ENCODE data around the gene HOXB2.
"Not testable (repeated sequence)": the region's sequence is repeated elsewhere in the genome, so short reads cannot be mapped to it uniquely, and the experiment has no call there.

Gene HOXB2

DNA sequence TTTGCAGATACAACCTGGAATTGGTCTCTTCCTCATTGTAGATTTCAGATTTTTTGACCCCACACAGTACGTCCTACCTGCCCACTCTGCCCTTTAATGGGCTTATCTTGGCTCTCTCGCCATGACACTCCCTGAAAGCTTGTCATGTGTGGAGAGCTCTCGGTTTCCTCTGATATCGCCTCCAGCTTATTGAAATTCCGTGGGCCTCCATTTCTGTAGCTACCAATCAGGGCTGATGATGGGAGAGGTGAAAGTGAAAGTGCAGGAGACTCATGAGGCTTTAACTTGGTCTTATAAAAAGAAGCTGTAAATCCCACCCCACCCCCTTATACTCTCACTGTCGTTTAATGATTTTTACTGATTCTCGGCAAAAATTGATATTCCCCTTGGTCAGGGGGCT, 31.8 kb downstream of the HOXB2 start:
- no peak for FAIRE-seq

DNA sequence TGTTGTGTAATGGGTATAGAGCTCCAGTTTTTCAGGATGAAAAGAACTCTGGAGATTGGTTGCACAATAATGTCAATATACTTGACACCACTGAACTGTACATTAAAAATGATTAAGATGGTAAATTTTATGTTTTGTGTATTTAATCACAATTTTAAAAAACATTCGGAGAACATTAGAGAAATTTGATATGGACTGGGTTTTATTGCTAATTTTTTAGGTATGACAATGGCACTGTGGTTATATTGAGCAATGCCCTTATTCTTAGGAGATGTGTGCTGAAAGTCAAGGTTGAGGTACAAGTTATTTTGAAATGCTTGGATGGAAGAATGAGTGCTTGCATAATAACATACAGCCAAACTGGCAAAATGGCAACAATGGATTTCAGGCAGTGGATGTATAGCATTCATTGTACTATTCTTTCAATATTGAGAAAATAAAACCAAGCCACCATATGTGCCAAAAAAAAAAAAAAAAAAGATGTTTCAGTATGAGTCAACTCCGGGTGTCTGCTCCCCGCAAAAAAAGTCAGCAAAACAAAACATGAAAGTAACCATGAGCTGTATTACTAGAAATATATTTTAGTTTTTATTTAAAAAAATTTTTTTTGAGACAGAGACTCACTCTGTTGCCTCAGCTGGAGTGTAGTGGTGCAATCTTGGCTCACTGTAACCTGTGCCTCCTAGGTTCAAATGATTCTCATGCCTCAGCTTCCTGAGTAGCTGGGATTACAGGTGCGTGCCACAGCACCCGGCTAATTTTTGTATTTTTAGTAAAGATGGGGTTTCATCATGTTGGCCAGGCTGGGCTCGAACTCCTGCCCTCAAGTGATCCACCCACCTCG, 33.9 kb downstream of the HOXB2 start:
- FAIRE-seq: no peak

DNA sequence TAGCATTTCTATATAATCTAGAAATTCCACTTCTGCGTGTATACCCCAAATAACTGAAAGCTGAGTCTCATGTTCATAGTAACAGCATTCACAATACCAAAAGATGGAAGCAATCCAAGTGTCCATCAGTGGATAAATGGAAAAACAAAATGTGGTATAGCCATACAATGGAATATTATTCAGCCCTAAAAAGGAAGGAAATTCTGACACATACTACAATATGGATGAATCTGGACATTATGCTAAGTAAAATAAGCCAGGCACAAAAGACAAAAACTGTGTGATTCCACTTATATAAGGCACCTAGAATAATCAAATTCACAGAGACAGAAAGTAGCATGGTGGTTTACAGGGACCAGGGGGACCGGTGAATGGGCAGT, 34.5 kb downstream of the HOXB2 start:
- FAIRE-seq: no peak

DNA sequence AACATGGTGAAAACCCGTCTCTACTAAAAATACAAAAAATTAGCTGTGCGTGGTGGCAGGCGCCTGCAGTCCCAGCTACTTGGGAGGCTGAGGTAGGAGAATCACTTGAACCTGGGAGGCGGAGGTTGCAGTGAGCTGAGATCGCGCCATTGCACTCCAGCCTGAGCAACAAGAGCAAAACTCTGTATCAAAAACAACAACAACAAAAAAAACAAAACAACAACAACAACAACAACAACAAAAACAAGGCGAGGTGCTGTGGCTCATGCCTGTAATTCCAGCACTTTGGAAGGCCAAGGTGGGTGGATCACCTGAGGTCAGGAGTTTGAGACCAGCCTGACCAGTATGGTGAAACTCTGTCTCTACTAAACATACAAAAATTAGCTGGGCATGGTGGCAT, 35.2 kb downstream of the HOXB2 start:
- FAIRE-seq: not testable (repeated sequence)

DNA sequence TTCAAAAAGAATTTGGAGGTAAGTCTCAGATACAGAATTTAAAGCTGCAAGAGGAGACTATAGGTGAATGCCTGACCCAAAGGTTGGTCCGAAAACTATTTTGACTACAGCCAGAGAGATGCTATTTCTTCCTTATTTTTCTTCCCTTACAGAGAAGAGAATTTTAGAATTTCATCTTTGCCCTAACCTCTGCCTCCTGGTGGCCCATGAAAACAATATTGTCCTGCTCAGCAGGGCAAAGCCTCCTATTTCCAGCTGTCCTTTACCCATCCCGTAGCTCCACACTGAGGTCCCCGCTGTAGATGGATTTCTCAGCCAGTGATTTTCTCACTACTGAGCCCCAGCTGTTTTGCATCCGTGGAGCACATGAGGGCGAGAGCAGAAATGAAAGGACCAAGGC, 38.7 kb downstream of the HOXB2 start:
- FAIRE-seq: no peak

DNA sequence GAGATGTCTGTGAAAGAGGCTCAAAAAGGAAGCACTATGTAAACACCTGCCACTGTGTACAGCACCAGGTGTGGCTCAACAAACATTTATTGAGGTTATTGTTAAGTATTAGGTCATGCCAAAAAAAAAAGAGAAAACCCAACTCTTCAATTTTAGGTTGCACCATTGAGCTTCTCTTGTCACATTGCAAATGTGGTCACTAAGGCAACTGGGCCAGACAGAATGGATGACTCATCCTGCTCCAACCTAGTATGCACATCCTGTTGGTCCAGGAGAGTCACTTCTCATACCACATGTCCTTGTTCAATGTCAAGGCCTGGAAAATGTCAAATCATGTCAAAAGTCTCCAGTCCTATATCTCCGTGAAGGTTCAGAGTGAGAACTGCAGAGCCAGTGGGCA, 39.1 kb downstream of the HOXB2 start:
- no peak for FAIRE-seq

DNA sequence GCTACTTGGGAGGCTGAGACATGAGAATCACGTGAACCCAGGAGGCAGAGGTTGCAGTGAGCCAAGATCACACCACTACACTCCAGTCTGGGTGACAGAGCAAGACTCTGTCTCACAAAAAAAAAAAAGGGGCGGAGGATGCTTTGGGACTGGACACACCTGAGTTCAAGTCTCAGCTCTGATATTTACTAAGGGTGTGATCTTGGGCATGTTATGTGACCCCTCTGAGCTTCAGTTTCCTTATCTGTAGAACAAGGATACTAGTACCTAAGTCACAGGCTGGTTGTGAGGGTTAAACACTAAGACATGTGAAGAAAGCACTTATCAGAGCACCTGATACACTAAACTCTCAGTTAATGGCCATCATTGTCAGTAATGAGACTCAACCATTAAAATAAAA, 40.0 kb downstream of the HOXB2 start:
- no peak for FAIRE-seq

DNA sequence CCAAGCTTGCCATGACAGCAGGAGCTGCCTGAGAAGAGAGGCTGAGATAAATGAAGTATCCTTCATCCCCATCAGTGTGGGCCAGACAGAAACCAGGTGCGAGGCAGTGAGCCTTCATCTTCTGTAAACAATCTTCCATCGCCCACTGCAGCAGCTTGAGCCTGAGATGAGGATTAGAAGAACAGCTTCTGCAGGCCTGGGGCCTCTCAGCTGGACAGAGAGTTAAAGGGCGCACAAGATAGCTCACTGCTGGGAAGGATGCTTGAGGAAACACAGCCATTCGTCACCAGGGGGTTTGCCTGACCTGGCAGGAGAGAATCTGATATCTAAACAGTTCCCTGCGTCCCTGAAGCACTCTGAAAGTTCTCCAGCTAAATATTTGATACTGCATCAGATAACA, 41.2 kb downstream of the HOXB2 start:
- FAIRE-seq: no peak

DNA sequence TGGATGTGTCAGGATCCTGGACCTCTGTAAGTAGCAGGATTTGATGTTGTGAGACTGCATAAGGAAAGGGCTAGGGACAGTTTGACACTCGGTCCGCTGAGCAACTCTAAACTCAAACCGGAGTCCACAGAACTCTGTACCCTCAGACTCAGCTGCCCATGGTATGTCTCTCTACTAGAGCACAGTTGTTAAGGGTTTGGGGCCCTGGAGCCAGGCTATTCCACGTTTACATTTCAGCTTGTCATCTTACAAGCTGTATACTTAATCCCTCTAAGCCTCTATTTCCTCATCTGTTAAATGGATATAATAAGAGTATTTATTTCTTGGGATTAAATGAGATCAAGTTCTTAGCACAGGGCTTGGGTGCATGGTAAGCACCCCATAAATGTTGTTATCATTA, 42.0 kb downstream of the HOXB2 start:
- no peak for FAIRE-seq

DNA sequence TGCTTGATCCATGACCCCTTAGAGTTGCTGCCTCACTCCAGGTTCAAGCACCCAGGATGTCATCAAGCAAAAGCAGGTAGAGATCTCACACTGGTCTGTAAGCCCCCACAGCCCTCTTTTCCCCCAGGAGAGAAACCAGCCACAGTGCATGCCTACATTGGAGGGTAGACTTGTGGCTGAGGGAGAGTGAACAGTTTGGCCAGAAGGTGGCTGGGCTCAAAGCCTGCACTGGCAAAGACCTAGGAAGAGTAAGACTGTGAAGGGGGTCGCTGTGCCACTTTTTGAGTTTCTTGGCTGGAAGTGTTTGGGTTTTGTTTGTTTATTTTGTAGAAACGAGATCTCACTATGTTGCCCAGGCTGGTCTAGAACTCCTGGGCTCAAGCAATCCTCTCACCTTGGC, 42.6 kb downstream of the HOXB2 start:
- FAIRE-seq: no peak

DNA sequence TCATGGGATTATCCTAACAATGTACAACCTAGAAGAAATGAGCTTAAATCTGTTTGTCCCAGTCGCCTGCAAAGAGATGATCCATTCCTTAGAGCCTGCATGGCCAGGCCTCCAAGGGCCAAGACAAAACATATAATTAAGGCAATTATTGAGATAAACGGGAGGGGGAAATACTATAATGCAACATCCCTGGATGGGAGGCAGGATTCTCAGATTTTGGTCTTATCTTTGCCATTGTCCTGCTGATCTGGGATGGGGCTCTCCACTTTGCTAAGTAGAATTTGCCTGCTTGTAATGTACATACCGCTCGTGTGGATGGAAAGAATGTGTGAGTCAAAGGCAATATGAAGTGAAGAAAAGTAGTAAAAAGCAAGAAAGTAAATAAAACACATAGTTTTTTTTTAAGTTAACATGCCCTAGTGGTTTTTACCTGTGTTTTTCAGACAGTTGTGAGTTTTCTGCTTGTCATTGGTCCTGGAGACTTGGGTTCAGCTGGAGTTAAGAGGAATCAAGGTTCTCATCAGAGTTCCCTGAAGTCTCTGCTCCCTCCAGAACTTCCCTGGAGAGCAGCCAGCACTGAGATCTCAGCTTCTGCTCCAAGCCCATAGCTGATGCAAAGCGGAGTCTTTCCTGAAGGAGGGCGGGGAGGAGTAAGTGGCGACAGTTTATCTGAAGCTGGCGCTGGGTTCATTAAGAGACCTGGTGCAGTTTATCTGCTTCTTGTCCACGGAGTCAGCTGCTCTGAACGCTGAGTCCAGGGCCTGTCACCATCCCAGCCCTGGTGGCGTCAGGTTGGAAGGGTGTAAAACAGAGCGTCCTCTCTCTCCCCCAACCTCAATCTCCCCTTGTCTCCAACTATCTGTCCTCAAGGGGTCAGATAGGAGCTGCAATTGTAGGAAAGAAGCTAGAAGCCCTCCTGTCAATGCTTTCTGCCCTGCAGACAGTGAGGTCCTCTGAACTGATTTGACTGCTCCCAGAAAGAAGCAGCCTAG, 44.2 kb downstream of the HOXB2 start:
- FAIRE-seq: no peak

DNA sequence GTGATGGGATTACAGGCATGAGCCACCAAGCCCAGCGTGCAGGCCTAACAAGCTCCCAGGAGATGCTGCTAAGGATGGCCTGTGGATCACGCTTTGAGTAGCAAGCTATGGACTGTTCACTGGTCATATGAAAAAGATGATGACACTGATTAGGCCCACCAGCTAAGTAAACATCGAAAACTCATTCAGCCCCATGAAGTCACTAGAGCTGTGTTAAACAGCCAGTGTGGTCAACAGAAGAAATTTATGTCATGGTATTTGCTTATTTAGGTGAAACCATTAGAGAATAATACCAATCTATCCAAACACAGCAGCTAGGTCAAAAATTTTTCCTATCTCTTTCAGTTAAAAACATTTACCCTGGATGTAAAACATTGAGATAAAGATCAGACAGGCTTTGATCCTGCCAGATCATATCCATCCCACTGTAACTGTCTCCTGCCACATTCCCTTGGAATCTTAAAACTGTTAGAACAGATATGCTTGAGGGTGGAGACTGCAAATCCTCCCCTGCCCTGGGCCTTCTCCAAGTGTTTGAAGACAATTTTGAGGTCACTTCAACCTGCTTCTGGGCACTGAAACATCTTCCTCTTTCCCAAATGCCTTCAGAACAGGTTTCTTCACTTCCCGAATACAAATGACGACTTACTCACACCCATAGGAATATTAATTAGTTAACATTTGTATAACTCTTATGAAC, 45.0 kb downstream of the HOXB2 start:
- FAIRE-seq: no peak

DNA sequence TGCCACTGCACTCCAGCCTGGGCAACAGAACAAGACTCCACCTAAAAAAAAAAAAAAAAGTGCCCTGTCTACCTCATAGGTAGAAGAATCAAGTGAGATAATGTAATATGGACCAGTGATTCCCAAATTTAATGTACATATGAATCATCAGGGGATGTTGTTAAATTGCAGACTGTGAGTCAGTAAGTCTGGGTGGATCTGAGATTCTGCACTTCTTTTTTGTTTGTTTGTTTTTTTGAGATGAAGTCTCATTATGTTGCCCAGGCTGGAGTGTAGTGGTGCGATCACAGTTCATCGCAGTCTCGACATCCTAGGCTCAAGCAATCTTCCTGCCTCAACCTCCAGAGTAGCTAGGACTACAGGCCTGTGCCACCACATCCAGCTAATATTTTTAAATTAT, 45.7 kb downstream of the HOXB2 start:
- no peak for FAIRE-seq

DNA sequence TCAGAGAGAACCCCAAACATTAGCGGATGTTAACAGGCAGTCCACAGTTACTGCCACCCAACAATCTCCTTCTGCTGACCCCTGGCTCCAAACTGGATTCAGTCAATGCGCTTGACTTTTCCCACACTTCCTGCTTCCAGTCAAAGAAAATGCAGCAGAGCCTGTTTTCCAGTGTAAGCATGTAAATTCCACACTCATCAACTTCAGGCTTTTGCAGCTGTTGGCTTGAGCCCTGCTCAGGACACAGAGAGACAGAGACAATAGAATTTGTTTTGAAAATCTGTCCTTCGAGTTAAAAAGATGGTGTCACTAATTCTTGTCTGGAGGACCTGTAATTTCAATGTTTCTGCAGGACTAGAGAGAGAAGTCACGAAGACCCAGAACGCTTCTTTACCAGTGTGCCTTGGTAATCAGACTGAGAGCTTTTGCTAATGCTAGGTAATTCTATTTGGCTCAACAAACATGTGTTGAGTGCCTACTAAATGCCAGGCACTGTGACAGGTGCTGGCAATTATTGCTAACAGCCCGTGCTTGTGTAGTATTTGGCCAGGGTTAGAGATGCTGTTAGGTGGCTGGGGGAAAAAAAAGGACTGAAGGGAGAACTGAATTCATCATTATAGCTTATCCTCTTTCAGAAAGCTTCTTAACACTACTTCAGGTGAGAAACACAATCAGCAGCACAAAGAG, 46.6 kb downstream of the HOXB2 start:
- no peak for FAIRE-seq

DNA sequence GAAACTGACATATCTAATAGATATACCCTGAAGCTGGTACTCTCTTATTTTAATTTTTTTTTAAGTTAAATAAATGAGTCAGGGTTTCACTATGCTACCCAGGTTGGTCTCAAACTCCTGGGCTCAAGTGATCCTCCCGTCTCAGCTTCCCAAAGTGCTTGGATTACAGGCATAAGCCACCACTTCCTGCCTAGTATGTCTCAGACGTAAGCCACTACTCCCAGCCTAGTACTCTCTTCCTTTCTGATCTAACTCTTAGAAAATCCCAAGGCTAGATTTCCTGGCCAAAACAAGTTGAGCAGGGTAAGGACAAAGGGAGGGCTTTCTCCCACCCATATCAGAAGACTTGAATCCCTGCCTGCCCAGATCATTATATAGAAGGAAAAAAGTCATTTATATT, 47.8 kb downstream of the HOXB2 start:
- no peak for FAIRE-seq

DNA sequence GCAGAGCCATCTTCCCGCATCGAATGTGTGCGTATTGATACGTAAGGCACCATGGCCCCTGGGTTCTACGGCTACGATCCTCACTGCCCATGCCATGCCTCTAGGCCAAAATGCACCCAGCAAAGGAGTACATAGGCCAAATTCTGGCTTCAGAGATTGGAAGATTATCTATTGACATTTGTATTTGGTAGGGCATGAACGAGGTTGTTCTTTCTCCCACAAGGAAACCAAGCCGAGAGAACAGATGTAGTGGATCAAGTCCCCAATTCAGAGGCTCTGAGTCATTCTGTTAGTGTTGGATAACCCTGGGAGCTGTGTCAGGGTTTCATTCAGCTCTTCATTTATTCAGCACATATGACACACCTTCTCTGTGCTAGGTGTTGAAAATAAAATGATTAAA, 50.6 kb downstream of the HOXB2 start:
- FAIRE-seq: no peak

Measured in G401.6 (cell line).